OCI-M2 (cell line): Measurements from ENCODE around the gene KYAT1.
"Not testable (repeated sequence)": the region's sequence is repeated elsewhere in the genome, so short reads cannot be mapped to it uniquely, and the experiment has no call there.

Experiments used
- DNase-seq: peaks from one replicate; lab custom pipeline; 2025; ENCODE audit not compliant: unreplicated experiment; lab: John Stamatoyannopoulos, UW

KYAT1 gene

DNA sequence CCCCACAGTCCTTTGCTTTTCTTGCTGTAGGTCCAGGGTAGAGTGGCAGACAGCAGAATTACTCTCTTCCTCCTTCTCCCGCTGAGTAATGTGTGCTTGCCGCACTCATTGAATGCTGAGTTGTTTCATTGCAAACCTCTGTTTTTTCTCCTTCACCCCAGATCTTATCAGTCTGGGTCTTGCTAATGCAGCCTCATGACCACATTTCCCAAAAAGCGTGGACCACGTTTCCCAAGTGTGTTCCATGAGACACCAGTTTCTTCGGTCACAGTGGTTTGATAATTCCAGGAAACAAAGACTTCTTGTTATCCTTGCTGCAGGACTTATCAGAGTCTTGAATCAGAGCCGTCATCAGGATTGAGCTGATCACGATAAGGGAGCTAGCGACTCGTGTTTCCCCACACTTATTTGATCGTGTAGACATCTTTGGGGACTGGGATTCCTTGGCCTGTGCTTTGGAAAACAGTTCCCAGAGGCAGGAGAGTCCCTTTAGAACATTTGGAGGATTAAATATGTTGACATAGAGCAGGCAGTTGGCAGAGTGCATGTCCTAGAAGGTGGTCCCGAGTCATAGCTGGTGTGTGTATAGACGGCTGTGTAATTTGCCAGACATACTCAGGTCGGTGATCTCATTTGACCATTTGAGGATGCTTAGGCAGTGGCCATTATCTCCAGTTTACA is 4.6 kb upstream of the KYAT1 start:
- DNase-seq = no peak

DNA sequence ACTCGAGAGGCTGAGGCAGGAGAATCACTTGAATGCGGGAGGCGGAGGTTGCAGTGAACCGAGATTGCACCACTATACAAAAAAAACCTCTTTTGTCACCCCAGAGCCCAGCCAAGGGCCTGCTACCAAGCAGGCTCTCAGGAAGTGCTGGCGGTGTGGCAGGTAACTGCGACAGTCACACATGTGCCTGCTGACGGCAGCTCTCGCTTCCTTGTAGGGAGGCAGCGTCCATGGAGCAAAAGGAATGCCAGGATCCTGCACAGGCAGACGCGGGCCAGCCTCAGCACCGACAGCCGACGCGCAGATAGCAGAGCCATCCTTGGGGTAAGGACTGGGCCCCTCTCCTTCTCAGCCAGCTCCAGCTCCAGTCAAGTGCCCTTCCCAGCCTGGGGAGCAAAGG is 4.0 kb upstream of the KYAT1 start:
- no peak for DNase-seq

GRCh38 chr9:128885376-128885775 is 3.6 kb upstream of the KYAT1 start:
- DNase-seq = no peak

- DNase-seq = no peak
Measured at GRCh38 chr9:128884164-128884563, 2.4 kb upstream of the KYAT1 start.

GRCh38 chr9:128882677-128883603 is 1.2 kb upstream of the KYAT1 start:
- peak; percentile 11 for DNase-seq

GRCh38 chr9:128877852-128878251 is 3.9 kb downstream of the KYAT1 start:
- DNase-seq = no peak

- not testable (repeated sequence) for DNase-seq
Measured at GRCh38 chr9:128870941-128871265, 10.8 kb downstream of the KYAT1 start.

DNA sequence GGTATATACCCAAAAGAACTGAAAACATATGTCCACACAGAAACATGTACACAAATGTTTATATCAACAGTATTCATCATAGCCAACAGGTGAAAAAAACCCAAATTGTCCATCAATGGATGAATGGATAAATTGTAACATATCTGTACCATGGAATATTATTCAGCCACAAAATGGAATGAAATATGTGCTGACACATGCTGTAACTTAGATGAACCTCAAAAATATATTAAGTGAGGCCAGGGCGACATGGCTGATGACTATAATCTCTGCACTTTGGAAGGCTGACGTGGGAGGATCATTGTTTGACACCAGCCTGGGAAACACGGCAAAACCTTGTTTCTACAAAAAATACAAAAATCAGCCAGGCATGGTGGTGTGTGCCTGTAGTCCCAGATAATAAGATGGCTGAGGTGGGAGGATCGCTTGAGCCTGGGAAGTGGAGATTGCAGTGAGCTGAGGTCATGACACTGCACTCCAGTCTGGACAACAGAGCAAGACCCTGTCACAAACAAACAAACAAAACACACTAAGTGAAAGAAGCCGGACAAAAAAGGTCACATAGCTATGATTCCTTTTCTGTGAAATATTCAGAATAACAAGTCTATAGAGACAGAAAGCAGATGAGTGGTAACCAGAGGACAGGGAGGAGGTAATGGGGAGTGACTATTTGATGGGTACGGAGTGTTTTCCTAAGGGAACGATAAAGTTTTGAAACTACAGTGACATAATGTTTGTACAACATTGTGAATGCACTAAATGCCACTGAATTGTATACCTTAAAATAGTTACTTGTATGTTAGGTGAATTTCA is 11.4 kb downstream of the KYAT1 start:
- no peak for DNase-seq

DNA sequence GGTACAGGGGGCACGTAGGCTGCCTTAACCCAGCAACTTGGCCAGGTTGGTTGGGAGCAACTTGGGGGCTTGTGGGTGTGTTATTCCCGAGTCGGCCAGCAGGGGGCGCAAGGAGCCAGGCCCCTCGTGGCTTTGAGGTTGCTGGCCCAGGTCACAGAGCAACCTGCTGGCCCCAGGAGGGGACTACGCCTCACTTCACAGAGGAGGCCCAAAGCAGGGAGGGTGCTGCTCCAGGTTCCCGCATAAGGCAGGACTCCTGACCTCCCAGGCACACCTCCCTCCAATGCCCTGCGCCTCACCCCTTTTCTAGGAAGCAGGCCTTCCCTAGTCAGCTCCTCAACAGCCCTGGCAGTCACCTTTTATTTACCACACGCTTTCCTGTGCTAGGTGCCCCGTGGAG is 18.1 kb downstream of the KYAT1 start:
- peak; percentile 40 for DNase-seq

DNA sequence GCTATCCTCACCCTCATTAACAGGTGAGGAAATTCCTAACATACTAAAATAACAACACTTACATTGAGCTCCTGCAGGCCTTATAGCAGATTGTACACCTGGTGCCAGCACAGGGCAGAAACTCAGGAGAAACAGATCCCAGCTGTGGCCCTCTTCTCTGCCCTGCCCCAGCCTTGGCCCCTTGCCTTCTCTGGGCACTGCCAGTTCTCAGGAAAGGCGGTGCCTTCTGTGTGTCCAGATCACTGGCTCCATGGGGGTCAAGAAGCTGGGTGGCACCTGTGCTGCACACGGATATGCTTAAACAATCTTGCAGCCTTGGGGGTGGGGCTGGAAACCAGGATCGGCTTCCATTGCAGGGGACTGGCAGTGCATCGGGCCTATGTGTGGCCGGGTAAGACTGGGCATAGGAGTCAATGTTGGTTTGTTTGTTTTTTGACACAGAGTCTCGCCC is 19.3 kb downstream of the KYAT1 start:
- no peak for DNase-seq

DNA sequence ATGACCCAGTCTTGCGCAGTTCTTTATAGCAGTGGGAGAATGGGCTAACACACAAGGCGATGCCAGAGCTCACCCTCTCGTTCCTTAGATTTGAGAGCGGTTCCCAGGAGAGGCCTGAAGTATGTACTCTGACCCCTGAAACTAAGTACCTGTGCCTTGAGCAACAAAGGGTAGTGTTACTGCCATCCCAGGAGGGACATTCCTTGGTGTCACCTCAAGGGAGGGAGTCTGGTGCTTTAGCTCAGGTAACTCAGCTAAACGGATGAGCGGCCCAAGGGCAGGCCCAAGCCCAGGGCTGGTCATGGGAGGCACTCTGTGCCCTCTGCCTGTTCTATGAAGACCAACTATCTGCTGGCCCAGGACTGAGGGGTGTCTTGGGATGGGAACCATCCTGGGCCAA is 20.2 kb downstream of the KYAT1 start:
- no peak for DNase-seq

GRCh38 chr9:128860937-128861336 is 20.8 kb downstream of the KYAT1 start:
- DNase-seq = no peak

DNA sequence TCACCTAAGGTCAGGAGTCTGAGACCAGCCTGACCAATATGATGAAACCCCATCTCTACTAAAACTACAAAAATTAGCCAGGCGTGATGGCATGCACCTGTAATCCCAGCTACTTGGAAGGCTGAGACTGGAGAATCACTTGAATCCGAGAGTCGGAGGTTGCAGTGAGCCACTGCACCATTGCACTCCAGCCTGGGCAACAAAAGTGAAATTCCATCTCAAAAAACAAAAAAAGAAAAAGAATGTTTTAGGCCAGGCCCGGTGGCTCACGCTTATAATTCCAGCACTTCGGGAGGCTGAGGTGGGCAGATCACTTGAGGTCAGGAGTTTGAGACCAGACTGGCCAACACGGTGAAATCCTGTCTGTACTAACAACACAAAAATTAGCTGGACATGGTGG is 23.3 kb downstream of the KYAT1 start:
- not testable (repeated sequence) for DNase-seq

DNA sequence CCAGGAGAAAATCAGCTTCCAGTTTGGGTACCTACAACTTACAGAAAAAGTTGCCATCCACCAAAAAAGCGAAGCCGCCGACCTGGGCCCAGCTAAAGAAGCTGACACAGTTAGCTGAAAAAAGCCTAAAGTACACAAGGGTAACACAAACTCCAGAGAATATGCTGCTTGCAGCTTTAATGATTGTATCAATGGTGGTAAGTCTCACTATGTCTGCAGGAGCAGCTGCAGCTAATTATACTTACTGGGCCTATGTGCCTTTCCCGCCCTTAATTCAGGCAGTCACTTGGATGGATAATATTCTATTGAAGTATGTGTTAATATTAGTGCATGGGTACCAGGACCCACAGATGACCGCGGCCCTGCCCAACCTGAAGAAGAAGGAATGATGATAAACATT is 27.3 kb downstream of the KYAT1 start:
- DNase-seq = not testable (repeated sequence)

DNA sequence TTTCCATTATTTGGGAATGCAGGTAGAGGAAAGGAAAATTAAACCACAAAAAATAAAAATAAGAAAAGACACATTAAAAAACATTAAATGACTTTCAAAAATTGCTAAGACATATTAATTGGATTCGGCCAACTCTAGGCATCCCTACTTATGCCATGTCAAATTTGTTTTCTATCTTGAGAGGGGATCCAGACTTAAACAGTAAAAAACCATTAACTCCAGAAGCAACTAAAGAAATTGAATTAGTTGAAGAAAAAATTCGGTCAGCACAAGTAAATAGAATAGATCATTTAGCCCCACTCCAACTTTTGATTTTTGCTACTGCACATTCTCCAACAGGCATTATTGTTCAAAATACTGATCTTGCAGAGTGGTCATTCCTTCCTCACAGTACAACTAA is 29.1 kb downstream of the KYAT1 start:
- DNase-seq = not testable (repeated sequence)

DNA sequence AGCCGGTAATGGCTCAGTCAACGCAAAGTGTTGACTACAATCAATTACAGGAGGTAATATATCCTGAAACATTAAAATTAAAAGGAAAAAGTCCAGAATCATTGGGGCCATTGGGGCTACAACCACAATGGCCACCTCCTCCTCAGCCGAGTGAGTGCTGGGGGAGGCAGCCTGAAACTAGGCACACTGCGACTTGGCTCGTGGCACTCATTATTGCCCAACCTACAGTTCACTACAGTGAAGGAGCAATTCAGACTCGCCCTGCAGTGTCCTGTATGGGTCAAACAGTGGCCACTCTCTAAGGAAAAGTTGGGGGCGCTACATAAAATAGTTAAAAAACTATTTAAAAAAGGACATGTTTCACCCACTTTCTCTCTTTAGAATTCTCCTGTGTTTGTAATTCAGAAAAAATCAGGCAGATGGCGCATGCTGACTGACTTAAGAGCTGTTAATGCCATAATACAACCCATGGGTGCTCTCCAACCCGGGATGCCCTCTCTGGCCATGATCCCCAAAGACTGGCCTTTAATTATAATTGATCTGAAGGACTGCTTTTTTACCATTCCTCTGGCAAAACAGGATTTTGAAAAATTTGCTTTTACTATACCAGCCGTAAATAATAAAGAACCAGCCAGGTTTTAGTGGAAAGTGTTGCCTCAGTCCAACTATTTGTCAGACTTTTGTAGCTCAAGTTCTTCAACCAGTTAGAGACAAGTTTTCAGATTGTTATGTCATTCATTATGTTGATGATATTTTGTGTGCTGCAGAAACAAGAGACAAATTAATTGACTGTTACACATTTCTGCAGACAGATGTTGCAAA is 29.8 kb downstream of the KYAT1 start:
- not testable (repeated sequence) for DNase-seq

DNA sequence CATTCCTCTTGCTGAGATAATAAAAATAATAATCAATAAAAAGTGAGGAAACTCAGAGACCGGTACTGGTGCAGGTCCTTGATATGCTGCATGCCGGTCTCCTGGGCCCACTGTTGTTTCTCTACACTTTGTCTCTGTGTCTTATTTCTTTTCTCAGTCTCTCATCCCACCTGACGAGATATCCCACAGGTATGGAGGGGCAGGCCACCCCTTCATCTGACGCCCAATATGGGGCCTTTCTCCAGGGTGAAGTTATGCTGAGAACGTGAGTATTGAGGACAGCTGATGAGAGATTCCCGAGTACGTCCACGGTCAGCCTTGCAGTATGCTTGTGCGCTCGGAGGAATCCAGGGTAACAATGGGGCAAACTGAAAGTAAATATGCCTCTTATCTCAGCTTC is 30.7 kb downstream of the KYAT1 start:
- not testable (repeated sequence) for DNase-seq

DNA sequence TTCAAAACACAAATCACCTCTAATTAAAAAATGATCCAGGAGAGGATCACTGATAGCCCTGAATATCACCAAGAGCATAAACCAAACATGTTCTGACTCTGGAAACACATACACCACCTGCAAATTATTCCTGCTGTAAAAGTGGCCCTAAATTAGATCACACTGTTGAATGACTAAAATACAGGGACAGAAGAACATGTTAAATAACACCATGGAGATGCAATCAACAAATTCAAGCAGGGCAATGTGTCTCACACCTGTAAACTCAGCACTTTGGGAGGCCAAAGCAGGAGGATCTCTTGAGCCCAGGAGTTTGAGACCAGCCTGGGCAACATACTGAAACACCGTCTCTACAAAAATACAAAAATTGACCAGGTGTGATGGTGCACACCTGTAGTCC is 33.9 kb downstream of the KYAT1 start:
- DNase-seq = no peak

DNA sequence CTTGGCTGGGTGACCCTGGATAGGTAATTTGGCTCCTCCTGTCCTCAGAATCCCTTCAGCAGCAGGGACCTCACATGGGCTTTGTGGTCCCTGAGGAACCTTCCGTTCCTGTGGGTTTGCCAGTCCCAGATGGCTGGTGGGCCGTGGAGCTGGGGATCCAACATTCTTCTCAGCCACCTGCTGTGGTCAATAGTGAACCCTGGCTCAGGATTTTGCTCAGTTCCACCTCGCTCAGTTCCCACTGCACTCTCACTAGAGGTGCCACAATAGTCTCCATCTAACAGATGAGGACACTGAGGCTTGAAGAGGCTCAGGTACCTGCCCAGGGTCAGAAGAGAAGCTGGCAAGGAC is 35.1 kb downstream of the KYAT1 start:
- no peak for DNase-seq

DNA sequence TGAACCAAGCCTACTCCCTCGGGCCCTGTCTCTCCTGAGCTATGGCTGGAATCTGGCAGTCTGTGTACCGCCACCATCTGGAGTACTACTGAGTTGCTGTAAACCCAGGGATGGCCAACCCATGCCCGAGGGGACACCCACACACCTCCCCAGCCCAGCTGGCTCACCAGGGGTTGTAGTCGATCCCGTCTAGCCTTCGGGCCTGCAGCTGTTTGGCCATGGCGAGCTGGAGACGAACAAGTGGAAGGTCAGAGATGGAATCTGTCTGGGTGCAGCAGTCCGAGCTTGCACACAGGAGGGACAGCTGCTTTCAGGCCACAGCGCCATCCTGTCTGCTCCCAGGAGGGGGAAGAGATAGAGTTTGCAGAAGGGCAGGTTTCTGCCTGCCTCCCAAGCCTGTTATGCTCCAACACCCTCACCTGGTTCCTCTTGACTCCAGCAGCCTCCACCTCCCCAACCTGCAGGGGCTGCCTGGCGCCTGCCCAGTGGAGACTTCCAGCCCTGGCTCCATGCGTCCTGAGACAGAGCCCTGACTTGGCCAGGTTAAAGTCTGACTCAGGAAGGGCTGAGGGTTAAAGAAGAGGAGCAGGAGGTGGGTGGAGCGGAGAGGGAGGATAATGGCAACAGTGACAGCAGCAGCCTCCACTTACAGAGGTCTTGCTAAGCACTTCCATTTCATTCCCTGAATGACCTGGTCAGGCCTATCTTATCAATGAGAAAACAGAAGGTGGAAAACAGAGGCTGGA is 36.4 kb downstream of the KYAT1 start:
- DNase-seq = no peak
